Lower leg skin (tissue), 4 donors: ENCODE results near the gene NLRC3. TPM values are rescaled to one million over a fixed set of nuclear protein-coding genes. Genes with fewer than 3 reads are reported as not detected.

Experiments
- DNase-seq, 2 donors: peaks; one replicate each; pipeline ENCODE4 v3.0.0-alpha.2; 2019; ENCODE audit warnings: low spot score in 2 of 2
- H3K4me3 ChIP-seq: fragments of 200-600 bp; sonication (generic); 2 replicates; pipeline ENCODE4 v1.5.1; 2017; ENCODE audit warnings: mild to moderate bottlenecking, low read depth; ENCODE audit not compliant: poor library complexity, severe bottlenecking
- POLR2A ChIP-seq, 2 donors: fragments of 450-650 bp; IDR thresholded peaks; one replicate each; pipeline ENCODE4 v1.6.1; 2016 to 2017; ENCODE audit warnings: antibody characterized with exemption in 2 of 2, mild to moderate bottlenecking in 1 of 2, moderate library complexity in 1 of 2
- WGBS, 2 donors: methylation state at CpG; one replicate each; pipeline ENCODE4 v1.1.5; 2018; 5-methylcytosine and 5-hydroxymethylcytosine counted together
- intact Hi-C: fragments of 100-400 bp; cut with DNase I; formaldehyde crosslinking; loops from one replicate; pipeline ENCODE4 v1.15.0; 2023; ENCODE audit warnings: low total_unique reads
- total RNA-seq, 4 donors: library from RNA; depleted of rRNA; stranded (reverse); fragments of >200 nt; gene quantifications; one replicate each; pipeline ENCODE4 v1.1.0, GENCODE V29; 2016
- TF ChIP-seq, protein P1 (sequence below), 3 donors: fragments of 450-650 bp; IDR thresholded peaks; one replicate each; pipeline ENCODE4 v1.5.1; 2016; ENCODE audit warnings: antibody characterized with exemption in 3 of 3, mild to moderate bottlenecking in 3 of 3, moderate library complexity in 2 of 3

NLRC3 gene
- total RNA-seq, 4 donors from 2014 or later = 0.15 to 0.74 (median 0.28) TPM

DNA sequence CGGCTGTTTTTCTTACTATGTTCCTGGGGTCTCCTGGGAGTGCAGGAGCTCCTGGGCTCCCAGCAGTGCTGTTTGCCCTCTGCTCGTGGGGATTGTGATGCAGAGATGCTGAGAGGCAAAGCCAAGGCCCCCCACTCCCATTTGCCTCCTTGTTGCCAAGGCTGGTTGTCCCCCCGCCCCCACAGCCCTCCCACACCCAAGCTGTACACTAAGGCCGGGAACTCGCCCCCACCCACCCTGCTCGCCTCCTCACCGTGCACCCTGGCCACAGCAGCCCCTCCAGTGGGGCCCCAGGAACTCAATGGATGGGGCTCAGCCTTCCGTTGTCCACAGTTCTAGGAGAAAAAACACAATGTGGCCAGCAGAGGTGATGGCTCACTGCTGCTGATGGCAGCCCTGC lies 10.2 kb downstream of the NLRC3 start:
- WGBS, 2 donors = 68% methylated on average over 4 to 8 of the region's 8 CpGs
- DNase-seq = no peak
- H3K4me3 ChIP-seq = no peak overlapping the region
- TF ChIP-seq, protein P1, sequence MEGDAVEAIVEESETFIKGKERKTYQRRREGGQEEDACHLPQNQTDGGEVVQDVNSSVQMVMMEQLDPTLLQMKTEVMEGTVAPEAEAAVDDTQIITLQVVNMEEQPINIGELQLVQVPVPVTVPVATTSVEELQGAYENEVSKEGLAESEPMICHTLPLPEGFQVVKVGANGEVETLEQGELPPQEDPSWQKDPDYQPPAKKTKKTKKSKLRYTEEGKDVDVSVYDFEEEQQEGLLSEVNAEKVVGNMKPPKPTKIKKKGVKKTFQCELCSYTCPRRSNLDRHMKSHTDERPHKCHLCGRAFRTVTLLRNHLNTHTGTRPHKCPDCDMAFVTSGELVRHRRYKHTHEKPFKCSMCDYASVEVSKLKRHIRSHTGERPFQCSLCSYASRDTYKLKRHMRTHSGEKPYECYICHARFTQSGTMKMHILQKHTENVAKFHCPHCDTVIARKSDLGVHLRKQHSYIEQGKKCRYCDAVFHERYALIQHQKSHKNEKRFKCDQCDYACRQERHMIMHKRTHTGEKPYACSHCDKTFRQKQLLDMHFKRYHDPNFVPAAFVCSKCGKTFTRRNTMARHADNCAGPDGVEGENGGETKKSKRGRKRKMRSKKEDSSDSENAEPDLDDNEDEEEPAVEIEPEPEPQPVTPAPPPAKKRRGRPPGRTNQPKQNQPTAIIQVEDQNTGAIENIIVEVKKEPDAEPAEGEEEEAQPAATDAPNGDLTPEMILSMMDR (IDR thresholded peaks at IDR 0.05) = no peak
- TF ChIP-seq POLR2A (IDR thresholded peaks at IDR 0.05) = no peak
- intact Hi-C loops = no loop called here

DNA sequence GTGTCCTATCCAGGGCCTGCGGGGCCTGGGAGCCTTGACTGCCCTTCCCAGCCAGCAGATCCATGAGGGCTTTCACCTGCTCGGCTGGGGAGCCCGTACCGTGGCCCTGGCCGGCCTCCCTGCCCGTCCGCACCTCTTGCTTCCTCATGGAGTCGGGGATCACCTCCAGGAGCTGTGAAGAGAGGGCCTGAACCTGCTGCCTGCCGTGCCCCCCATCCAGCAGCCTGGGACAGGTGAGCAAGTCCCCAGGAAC lies 12.4 kb downstream of the NLRC3 start:
- intact Hi-C loops = no loop called here
- TF ChIP-seq, protein P1 (IDR thresholded peaks at IDR 0.05) = no peak
- no peak for TF ChIP-seq POLR2A (IDR thresholded peaks at IDR 0.05)
- WGBS, 2 donors = 93 to 100% methylated on average over 2 to 3 of the region's 9 CpGs
- no peak for DNase-seq
- no peak overlapping the region for H3K4me3 ChIP-seq

DNA sequence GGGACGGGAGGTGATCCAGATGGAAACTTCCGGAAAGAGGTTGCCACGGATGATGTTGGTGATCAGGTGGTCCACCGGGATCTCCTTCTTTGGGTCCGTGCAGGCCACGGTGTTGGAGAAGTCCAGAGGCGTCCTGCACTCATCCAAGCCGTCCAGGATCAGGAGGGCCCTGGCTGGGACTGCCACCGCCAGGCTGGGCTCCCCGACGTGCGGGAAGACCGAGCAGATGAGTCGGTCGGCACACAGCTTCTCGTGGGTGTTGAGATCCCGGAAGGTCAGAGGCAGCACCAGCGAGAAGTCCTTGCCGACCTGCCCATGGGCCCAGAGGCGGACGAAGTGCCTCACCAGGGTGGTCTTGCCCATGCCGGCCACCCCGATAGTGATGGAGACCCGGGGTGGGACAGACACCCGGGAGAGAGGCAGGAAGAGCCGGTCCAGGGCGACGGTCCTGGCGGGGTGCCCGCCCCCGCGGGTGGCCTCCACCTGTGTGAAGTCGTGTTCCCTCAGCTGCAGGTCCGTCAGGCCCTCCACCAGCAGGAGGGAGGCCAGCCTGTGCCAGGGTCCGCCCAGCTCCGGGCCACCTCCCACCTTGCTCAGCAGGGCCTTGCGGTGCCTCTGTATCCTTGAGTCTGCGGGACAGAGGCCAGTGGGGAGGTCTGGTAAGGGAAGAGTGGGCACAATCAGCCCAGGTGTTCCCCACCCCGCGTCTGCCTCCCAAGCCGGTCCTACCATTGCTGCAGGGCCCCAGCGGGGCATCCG lies 12.9 kb downstream of the NLRC3 start:
- DNase-seq = no peak
- TF ChIP-seq POLR2A (IDR thresholded peaks at IDR 0.05) = no peak
- TF ChIP-seq, protein P1 (IDR thresholded peaks at IDR 0.05) = no peak
- WGBS, 2 donors = 92 to 94% methylated on average over 21 to 43 of the region's 43 CpGs
- H3K4me3 ChIP-seq = no peak overlapping the region
- intact Hi-C loops = no loop called here

DNA sequence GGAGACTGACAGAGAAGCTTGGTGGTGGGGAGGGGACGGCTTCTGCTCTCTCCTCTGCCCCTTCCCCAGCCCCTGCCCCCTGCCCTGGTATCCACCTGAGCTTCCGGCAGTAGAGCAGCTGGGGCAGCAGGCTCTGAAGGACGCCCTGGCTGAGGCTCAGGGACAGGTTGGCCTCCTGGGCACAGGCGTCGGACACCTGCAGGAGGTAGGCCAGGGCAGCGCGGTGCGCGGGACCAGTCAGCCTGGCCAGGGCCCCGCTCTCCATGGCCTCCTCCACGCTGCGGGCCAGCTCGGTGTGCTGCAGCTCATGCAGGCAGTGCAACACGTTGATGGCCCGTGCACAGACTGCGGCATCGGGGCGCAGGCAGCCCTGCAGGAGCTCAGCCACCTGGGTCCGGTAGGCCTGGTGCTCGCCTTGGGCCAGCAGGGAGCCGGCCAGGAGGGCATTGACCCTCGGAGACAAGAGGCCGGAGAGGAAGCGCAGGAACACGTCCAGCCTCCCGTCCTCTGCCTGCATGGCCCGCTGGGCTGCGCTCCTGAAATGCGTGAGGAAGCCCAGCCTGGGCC lies 14.2 kb downstream of the NLRC3 start:
- H3K4me3 ChIP-seq = no peak overlapping the region
- no peak for DNase-seq
- intact Hi-C loops = no loop called here
- no peak for TF ChIP-seq POLR2A (IDR thresholded peaks at IDR 0.05)
- TF ChIP-seq, protein P1 (IDR thresholded peaks at IDR 0.05) = no peak
- 97 to 98% methylated on average over 29 of the region's 29 CpGs for WGBS, 2 donors

DNA sequence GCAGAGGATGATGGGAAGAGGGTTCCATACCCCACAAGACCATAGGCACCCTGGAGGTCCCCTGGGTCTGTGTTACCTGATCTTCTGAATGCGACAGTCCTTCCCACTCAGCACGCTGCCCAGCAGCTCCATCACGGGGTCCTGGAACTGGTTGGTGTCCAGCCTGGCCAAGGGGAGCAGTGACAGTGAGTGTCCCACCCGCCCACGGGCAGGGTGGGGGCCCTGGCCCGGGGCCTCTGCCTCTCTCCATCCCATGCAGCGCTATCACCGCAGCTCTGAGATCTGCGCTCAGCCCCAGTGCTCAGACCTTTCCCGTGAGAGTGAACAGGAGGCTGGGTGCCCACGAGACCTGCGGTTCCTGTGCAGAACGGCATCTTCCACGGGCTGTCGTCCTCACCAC lies 15.6 kb downstream of the NLRC3 start:
- no peak overlapping the region for H3K4me3 ChIP-seq
- TF ChIP-seq, protein P1 (IDR thresholded peaks at IDR 0.05) = no peak
- TF ChIP-seq POLR2A (IDR thresholded peaks at IDR 0.05) = no peak
- DNase-seq = no peak
- intact Hi-C loops = no loop called here
- WGBS, 2 donors = 96% methylated on average over 15 of the region's 15 CpGs
